Sigmoid colon (tissue), 3 donors: Measurements from ENCODE around the gene ADISSP.

Source experiments
- CTCF ChIP-seq, 4 experiments: fragments of 450-650 bp in 3 of 4; fragments of 200-600 bp in 1 of 4; IDR thresholded peaks; one replicate each; pipeline ENCODE4 v1.5.1; 2016 to 2019; ENCODE audit warnings: antibody characterized with exemption in 4 of 4, mild to moderate bottlenecking in 3 of 4, moderate library complexity in 2 of 4
- POLR2A ChIP-seq, 2 donors: fragments of 450-650 bp; IDR thresholded peaks; one replicate each; pipeline ENCODE4 v1.6.1; 2016; ENCODE audit warnings: antibody characterized with exemption in 2 of 2, mild to moderate bottlenecking in 2 of 2, moderate library complexity in 2 of 2

GRCh38 chr20:3797226-3797545, 29.6 kb upstream of the ADISSP start:
- TF ChIP-seq CTCF (IDR thresholded peaks at IDR 0.05) (no peak), POLR2A (IDR thresholded peaks at IDR 0.05) (no peak)
